Fibroblast of the aortic adventitia (primary cell): ENCODE measurements around the gene CD300LF. TPM values are rescaled to one million over a fixed set of nuclear protein-coding genes. Genes with fewer than 3 reads are reported as not detected.

Experiments
- DNase-seq: peaks from one replicate; pipeline ENCODE4 v3.0.0-alpha.2; 2010; ENCODE audit warnings: low read depth
- H3K4me3 ChIP-seq: 2 replicates; pipeline ENCODE4 v1.5.1; 2011; ENCODE audit warnings: low read depth, mild to moderate bottlenecking, control low read depth, low read length, moderate library complexity
- total RNA-seq: library from RNA; depleted of rRNA; stranded (reverse); fragments of >200 nt; gene quantifications from 2 replicates; pipeline ENCODE4 v1.2.3, GENCODE V29; 2012; ENCODE audit warnings: low replicate concordance
- TF ChIP-seq, protein P1 (sequence below): IDR thresholded peaks from 2 replicates; pipeline ENCODE4 v1.5.1; 2011; ENCODE audit warnings: mild to moderate bottlenecking, low read length, control low read depth, inconsistent platforms; ENCODE audit not compliant: insufficient read depth

CD300LF gene
- total RNA-seq, 1 donor, result not detected

DNA sequence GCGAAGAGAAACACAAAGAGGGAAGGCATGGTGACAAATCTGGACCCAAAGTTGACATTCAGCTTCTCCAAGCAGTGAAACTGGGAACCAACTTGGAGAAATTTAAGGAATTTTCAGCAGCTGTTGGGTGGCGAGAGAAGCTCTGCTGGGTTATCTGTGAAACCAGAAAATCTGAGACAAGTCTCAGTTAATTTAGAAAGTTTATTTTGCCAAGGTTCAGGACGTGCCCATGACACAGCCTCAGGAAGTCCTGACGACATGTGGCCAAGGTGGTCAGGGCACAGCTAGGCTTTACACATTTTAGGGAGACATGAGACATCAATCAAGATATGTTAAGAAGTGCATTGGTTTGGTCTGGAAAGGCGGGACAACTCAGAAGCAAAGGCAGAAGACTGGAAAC, 11.2 kb upstream of the CD300LF start:
- DNase-seq, result no peak
- no peak overlapping the region for H3K4me3 ChIP-seq
- TF ChIP-seq, protein P1, sequence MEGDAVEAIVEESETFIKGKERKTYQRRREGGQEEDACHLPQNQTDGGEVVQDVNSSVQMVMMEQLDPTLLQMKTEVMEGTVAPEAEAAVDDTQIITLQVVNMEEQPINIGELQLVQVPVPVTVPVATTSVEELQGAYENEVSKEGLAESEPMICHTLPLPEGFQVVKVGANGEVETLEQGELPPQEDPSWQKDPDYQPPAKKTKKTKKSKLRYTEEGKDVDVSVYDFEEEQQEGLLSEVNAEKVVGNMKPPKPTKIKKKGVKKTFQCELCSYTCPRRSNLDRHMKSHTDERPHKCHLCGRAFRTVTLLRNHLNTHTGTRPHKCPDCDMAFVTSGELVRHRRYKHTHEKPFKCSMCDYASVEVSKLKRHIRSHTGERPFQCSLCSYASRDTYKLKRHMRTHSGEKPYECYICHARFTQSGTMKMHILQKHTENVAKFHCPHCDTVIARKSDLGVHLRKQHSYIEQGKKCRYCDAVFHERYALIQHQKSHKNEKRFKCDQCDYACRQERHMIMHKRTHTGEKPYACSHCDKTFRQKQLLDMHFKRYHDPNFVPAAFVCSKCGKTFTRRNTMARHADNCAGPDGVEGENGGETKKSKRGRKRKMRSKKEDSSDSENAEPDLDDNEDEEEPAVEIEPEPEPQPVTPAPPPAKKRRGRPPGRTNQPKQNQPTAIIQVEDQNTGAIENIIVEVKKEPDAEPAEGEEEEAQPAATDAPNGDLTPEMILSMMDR, result no peak

DNA sequence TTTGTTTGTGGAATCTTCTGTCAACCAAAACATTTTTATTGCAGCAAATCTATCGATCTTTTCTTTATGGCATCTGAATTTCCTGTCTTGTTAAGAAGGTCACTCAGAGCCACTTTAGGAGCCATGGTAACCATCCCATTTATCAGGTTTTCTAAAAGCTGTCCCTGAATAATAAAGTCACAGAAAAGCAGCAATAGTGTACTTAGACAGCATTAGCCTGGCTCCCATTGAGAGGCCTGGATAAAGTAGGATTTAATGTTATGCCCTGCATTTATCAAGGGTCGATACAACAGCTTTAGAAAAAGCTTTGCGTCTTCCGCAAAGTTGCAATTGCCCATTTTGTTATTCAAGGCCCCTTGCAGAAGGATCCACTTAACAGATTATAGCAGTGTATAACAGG, 10.1 kb upstream of the CD300LF start:
- H3K4me3 ChIP-seq, result no peak overlapping the region
- DNase-seq, result no peak
- TF ChIP-seq, protein P1, result no peak

DNA sequence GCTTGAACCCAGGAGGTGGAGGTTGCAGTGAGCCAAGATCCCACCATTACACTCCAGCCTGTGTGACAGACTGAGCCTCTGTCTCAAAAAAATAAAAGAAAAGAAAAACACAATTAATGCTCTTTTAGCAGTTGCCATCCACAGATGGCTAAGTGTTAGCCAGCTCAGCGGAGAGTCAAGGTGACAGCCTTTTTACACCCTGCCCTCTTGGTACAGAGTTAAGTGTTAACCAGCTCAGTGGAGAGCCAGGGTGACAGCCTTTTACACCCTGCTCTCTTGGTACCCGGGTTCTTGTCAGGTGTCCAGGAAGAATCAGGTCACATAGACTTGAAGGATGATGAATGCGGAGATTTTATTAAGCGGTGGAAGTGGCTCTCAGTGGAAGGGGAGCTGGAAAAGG, 7.8 kb upstream of the CD300LF start:
- H3K4me3 ChIP-seq, result no peak overlapping the region
- TF ChIP-seq, protein P1, result no peak
- DNase-seq, result no peak

DNA sequence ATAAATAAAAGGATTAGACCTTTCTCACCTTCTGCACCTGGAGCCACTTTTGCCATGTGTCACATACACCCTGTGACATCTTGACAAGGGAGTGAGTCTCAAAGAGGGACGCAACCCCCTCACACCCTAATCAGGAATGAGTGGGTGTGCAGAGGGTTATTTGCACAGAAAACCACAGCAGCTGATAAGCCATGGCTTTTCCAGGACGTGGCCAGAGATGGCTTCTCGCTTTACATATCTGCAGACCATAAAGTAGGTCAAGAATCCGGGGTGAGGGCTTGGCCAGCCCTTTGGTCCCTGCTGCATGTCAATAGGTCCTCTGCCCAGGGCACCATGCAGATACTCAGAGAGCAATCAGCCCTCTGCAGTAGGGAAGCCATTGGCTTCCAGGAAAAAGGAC, 2.4 kb upstream of the CD300LF start:
- TF ChIP-seq, protein P1, result no peak
- H3K4me3 ChIP-seq, result no peak overlapping the region
- no peak for DNase-seq

DNA sequence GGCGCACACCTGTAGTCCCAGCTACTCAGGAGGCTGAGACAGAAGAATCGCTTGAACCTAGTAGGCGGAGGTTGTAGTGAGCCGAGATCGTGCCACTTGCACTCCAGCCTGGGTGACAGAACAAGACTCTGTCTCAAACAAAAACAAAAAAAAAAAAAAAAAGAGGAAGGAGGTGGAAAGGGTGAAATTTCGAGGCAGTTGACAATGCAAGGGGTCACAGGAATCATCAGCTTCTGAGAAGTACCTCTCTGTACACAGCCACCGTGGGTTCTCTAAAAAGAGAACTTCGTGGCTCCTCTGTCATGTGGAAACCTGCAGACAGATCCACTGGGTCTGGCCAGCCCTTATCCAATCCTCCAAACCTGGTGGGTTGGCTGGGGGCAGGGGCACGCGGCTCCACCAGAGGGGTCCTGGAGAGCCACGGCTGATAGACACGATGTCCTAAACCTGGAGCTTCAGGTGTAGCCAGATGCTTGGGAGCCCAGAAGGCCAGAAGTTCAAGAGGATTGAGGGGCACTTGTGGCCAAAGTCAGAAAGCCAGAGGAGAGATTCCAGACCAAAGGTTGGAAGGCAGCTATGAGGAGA, 540 bp upstream of the CD300LF start:
- H3K4me3 ChIP-seq, result no peak overlapping the region
- DNase-seq, result no peak
- TF ChIP-seq, protein P1, result no peak

DNA sequence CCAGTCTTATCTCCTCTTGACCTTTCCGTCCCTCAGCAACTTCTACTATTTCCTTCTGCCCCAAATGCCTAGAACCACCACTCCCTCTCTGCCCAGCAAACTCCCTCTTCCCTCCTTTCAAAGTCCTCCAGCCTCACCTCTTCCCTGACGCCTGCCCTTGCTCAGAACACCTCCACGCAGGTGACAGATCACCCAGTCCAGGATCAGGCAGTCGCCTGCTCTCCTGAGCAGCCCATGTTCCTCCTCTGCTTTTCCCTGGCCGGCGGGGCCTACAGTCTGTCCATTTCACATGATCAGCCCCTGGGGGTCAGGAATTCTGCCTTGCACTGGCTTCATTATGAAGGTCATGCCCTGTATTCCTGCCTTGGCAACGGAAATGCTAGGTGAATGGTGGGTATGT, 422 bp downstream of the CD300LF start:
- TF ChIP-seq, protein P1, result no peak
- DNase-seq, result no peak
- no peak overlapping the region for H3K4me3 ChIP-seq

DNA sequence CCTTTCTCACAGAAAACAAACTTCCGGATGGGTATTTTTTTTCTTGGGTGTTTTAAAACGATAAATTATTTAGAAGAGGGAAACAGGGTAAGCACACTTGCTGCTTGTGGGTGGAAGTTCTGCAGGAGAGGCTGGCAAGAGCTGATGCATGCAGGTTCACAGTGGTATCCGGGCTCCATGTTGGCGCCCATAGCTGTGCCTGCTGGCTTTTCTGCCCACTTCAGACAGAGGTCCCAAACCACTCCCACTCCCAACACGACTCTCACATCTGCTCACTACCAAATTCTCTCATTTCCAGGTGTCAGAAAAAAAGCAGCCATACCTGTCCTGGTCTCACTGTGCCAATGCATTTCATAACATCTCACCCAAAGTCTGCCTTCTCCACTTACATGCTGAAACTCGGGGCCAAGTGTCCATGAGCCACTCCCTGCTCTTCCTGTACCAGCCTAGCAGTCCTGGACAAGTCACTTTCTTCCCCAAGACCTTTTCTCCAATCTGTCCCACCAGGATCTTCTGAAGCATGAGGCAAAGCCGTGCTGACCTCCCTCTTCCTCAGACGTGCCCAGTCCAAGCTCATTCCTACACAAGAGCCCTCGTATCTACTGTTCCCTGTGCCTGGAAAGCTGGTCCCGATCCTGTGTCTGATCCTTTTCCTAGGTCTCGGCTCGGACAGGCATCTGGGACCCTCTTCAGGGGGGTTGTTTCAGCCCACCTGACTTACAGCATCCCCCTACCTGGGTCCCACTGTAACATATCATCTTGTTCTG, 1.5 kb downstream of the CD300LF start:
- TF ChIP-seq, protein P1, result no peak
- no peak for DNase-seq
- H3K4me3 ChIP-seq, result no peak overlapping the region
